SKM-1 treated with dmso at 0.1 percent for 144 hours (cell line): ENCODE measurements around the gene RALGPS1.

Source experiments
- DNase-seq: peaks from one replicate; lab custom pipeline; 2025; ENCODE audit not compliant: unreplicated experiment; lab: John Stamatoyannopoulos, UW

Gene RALGPS1

GRCh38 chr9:127075624-127076372, 161.2 kb downstream of the RALGPS1 start:
- no peak for DNase-seq

- no peak for DNase-seq
Measured at GRCh38 chr9:127076860-127077643, 162.5 kb downstream of the RALGPS1 start.

GRCh38 chr9:127077644-127077946, 163.0 kb downstream of the RALGPS1 start:
- DNase-seq = no peak

GRCh38 chr9:127078336-127078735, 163.8 kb downstream of the RALGPS1 start:
- no peak for DNase-seq

- DNase-seq = no peak
Measured at GRCh38 chr9:127078988-127079387, 164.4 kb downstream of the RALGPS1 start.

- no peak for DNase-seq
Measured at GRCh38 chr9:127079446-127080140, 165.0 kb downstream of the RALGPS1 start.

- no peak for DNase-seq
Measured at GRCh38 chr9:127081250-127082185, 166.9 kb downstream of the RALGPS1 start.

- no peak for DNase-seq
Measured at GRCh38 chr9:127083138-127083980, 168.8 kb downstream of the RALGPS1 start.

GRCh38 chr9:127084076-127085039, 169.8 kb downstream of the RALGPS1 start:
- DNase-seq = no peak

- DNase-seq = no peak
Measured at GRCh38 chr9:127085186-127085585, 170.6 kb downstream of the RALGPS1 start.

- DNase-seq = no peak
Measured at GRCh38 chr9:127086771-127087170, 172.2 kb downstream of the RALGPS1 start.

- no peak for DNase-seq
Measured at GRCh38 chr9:127087411-127087810, 172.8 kb downstream of the RALGPS1 start.

GRCh38 chr9:127087836-127088235, 173.3 kb downstream of the RALGPS1 start:
- DNase-seq = no peak

GRCh38 chr9:127088724-127089615, 174.4 kb downstream of the RALGPS1 start:
- no peak for DNase-seq

- no peak for DNase-seq
Measured at GRCh38 chr9:127089631-127090081, 175.1 kb downstream of the RALGPS1 start.

GRCh38 chr9:127090341-127090985, 175.9 kb downstream of the RALGPS1 start:
- no peak for DNase-seq

- no peak for DNase-seq
Measured at GRCh38 chr9:127091526-127091925, 176.9 kb downstream of the RALGPS1 start.
